ENCODE measurements around the gene HNRNPA0. TPM values are rescaled to one million over a fixed set of nuclear protein-coding genes. Genes with fewer than 3 reads are reported as not detected.

Gene HNRNPA0
- total RNA-seq, 1 experiment from 2014 or later = 33.3 TPM

- Histone ChIP-seq H3K36me3 (ENCODE audit: control insufficient read depth, insufficient read depth, low read length) (no peaks in the 10 kb centered on the region), H3K9me3 (ENCODE audit: control insufficient read depth, insufficient read depth, low read depth, low read length) (no peaks in the 10 kb centered on the region), H3K27me3 (ENCODE audit: control insufficient read depth, insufficient read depth, low read length) (0 out of 2 replicates have a peak, but pooled peaks cover 2% of the 10 kb centered on the region), H3K27ac (ENCODE audit: low read length) (no peak overlapping the region), H3K4me3 (ENCODE audit: low read depth in 2 of 2, low read length in 2 of 2) (no peak overlapping the region), H3K4me1 (ENCODE audit: control insufficient read depth, insufficient read depth, low read length) (no peaks in the 10 kb centered on the region; the same call in 1 of the 2 replicates)
- in situ Hi-C loops (cut with HindIII; ENCODE audit: low pct_unique_long_range_greater_than_20kb, low sequenced_read_pairs) (no loop called here), intact Hi-C loops (cut with micrococcal nuclease; ENCODE audit: unreplicated experiment) (loop anchor here (2.0 kb wide), 1 partner anchor 73 kb away; no protein-coding TSS in a partner anchor)
- CTCF ChIA-PET = no interaction called here
- no peak for DNase-seq (ENCODE audit: low read depth, low spot score)
- no TSS peak for BruUV-seq (replicated peaks)
- ATAC-seq = no peak
- TF ChIP-seq POLR2AphosphoS5 (IDR thresholded peaks at IDR 0.05; ENCODE audit: low read depth, low read length) (no peak), SIN3A (IDR thresholded peaks at IDR 0.05; ENCODE audit: borderline replicate concordance, insufficient read depth, low read depth, low read length) (no peak), CTCF (IDR thresholded peaks at IDR 0.05) (no peak), TCF7L2 (IDR thresholded peaks at IDR 0.05; ENCODE audit: low read depth, low read length) (no peak), REST (IDR thresholded peaks at IDR 0.05; ENCODE audit: insufficient read depth in 1 of 2, low read depth in 2 of 2, low read length in 1 of 2) (no peak)
- POLR2A ChIA-PET = no interaction called here
Observed at GRCh38 chr5:137733922-137734321, 20.2 kb downstream of the HNRNPA0 start.

- DNase-seq (ENCODE audit: low read depth, low spot score) = no peak
- intact Hi-C loops (cut with micrococcal nuclease; ENCODE audit: unreplicated experiment) (no loop called here), in situ Hi-C loops (cut with HindIII; ENCODE audit: low pct_unique_long_range_greater_than_20kb, low sequenced_read_pairs) (no loop called here)
- H3K27ac ChIP-seq (ENCODE audit: low read length) = no peak overlapping the region
- H3K36me3 ChIP-seq (ENCODE audit: control insufficient read depth, insufficient read depth, low read length) = no peaks in the 10 kb centered on the region
- H3K9me3 ChIP-seq (ENCODE audit: control insufficient read depth, insufficient read depth, low read depth, low read length) = no peaks in the 10 kb centered on the region
- ATAC-seq = no peak
- BruUV-seq (replicated peaks) = no TSS peak
- H3K4me1 ChIP-seq (ENCODE audit: control insufficient read depth, insufficient read depth, low read length) = no peaks in the 10 kb centered on the region; the same call in 1 of the 2 replicates
- 0 out of 2 replicates have a peak, but pooled peaks cover 2% of the 10 kb centered on the region for H3K27me3 ChIP-seq (ENCODE audit: control insufficient read depth, insufficient read depth, low read length)
- TF ChIP-seq CTCF (IDR thresholded peaks at IDR 0.05) = no peak
- TF ChIP-seq POLR2AphosphoS5 (IDR thresholded peaks at IDR 0.05; ENCODE audit: low read depth, low read length) = no peak
- TF ChIP-seq SIN3A (IDR thresholded peaks at IDR 0.05; ENCODE audit: borderline replicate concordance, insufficient read depth, low read depth, low read length) = no peak
- no peak for TF ChIP-seq REST (IDR thresholded peaks at IDR 0.05; ENCODE audit: insufficient read depth in 1 of 2, low read depth in 2 of 2, low read length in 1 of 2)
- TF ChIP-seq TCF7L2 (IDR thresholded peaks at IDR 0.05; ENCODE audit: low read depth, low read length) = no peak
- POLR2A ChIA-PET = interaction anchor here (0.7 kb wide), 1 partner anchor 16 kb away, joined by 4 read pairs; no protein-coding TSS in a partner anchor
- no peak overlapping the region for H3K4me3 ChIP-seq (ENCODE audit: low read depth in 2 of 2, low read length in 2 of 2)
- CTCF ChIA-PET = interaction anchor here (0.5 kb wide), 1 partner anchor 21 kb away, joined by 5 read pairs; no protein-coding TSS in a partner anchor
Observed at GRCh38 chr5:137733006-137733405, 21.2 kb downstream of the HNRNPA0 start.

Measured in Panc1 (cell line).